HG02973 (cell line): ENCODE measurements around the gene CDC42.
"Not testable (repeated sequence)": the region's sequence is repeated elsewhere in the genome, so short reads cannot be mapped to it uniquely, and the experiment has no call there.

Experiments
- ATAC-seq: cut with Tn5 transposase; IDR thresholded peaks from one replicate; pipeline ENCODE4 v1.9.1; 2021; ENCODE audit warnings: moderate library complexity; ENCODE audit not compliant: unreplicated experiment

CDC42 gene

DNA sequence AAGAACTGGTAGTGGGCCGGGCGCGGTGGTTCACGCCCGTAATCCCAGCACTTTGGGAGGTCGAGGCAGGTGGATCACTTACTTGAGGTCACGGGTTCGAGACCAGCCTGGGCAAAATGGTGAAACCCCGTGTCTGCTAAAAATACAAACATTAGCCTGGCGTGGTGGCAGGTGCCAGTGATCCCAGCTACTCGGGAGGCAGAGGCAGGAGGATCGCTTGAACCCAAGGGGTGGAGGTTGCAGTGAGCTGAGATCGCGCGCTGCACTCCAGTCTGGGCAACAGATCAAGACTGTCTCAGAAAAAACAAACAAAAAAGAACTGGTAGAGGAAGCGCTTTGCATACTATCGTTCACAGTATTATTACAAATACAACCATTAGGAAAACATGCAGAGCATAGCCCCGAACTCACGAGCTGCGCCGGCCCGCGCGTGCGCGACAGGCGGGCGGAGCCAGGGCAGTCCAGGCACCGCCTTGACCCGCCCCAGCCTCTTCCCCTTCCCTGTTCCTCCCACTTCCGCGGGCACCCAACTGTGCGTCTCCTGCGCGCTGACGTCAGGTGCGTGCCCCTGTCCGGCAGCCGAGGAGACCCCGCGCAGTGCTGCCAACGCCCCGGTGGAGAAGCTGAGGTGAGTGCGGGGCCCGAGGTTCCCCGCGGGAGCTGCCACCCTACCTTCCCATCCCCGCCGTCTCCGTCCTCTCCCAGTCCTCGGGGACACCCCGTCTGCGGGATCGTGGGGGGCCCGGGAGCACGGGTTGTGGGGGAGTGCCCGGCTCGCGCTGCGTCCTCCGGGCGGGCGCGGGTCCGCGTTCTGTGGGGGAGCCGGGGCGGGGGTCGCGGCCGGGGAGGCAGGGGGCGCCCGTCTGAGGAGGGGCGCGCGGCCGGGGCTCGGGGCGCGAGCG lies at the start of gene CDC42:
CDC42 (plus strand) TSS at position 595 of the 902 bp plus-strand sequence. CDS start 25,770 bp downstream, outside the sequence.
- peak; percentile 83 for ATAC-seq

DNA sequence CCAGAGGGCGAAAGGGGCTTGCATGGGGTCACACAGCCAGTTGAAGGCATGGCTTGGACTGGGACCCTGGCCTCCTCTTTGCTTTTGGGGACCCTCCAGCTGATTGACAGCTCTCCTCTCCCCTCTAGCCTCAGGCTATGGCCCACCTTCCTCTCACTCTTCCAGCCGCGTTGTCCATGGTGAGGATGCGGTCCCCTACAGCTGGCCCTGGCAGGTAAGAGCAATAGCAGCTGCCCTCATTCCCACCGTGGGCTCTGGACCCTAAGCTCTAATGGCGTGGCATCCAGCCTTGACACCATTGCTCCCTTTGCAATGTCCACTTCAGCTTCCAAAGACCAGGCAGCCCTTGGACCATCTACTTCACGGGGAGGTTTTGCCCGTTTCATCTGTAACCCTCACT lies 49.6 kb upstream of the CDC42 start:
- ATAC-seq, result not testable (repeated sequence)

DNA sequence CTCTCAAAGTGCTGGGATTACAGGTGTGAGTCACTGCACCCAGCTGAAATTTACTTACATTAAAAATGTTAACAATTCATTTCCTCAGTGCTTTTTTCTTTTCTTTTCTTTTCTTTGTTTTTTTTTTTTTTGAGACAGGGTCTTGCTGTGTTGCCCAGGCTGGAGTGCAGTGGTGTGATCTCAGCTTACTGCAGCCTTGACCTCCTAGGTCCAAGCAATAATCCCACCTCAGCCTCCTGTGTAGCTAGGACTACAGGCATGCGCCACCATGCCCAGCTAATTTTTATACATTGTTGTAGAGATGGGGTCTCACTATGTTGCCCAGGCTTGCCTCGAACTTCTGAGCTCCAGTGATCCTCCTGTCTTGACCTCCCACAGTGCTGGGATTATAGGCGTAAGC lies 48.5 kb upstream of the CDC42 start:
- ATAC-seq, result not testable (repeated sequence)

DNA sequence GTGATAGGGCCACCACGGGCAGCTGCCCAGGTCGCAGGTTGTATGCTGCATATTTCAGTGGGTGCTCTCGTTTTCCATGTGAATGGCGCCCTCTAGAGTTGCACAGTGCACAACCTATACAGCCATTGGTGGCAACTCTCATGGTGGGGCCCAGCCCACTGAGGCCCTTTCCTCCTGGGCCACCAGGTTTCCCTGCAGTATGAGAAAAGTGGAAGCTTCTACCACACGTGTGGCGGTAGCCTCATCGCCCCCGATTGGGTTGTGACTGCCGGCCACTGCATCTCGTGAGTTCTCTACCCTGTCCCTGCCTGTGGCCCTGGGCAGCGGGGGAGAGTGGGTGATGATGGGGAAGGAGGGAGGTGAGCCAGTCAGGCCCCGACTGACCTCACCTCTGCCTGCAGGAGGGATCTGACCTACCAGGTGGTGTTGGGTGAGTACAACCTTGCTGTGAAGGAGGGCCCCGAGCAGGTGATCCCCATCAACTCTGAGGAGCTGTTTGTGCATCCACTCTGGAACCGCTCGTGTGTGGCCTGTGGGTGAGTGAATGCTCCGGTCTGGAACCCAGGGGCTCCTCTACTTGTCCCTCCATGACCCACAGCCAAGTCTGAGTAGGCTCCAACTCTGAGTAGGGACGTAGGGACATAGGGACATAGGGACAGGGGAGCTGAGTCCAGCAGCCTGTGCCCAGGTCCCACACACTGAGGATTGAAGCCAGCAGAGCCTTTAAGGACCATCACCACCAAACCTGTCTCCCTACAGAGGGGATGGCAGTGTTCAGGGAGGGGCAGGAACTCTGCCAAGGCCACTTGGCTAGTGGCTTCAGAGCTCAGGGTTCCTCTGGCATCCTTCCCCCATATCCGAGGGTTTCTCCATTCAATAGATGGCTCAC lies 47.0 kb upstream of the CDC42 start:
- not testable (repeated sequence) for ATAC-seq

DNA sequence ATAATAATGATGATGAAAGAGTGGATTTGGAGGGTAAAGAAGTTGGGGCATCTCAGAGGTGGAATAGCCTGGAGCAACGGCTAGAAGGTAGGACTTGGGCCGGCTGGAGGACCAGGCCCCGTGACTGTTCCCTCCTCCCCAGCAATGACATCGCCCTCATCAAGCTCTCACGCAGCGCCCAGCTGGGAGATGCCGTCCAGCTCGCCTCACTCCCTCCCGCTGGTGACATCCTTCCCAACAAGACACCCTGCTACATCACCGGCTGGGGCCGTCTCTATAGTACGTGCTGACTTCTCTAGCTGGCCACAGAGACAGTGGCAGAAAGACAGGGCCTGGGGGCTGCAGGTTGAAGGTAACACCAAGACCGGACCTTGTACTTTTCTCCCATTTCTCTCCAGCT lies 45.8 kb upstream of the CDC42 start:
- ATAC-seq, result not testable (repeated sequence)

DNA sequence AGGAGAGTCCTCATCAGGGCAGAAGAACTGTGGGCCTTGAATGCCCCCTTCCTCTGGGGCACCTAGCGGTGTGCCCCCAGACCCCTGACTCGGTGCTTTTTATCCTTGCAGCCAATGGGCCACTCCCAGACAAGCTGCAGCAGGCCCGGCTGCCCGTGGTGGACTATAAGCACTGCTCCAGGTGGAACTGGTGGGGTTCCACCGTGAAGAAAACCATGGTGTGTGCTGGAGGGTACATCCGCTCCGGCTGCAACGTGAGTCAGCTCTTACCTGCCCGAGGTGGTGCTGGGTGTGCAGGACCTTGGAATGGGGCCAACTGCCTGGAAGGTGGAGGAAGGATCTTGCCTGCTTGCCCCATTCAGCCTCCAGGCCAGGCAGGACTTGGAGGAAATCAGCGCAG lies 45.2 kb upstream of the CDC42 start:
- ATAC-seq, result not testable (repeated sequence)

DNA sequence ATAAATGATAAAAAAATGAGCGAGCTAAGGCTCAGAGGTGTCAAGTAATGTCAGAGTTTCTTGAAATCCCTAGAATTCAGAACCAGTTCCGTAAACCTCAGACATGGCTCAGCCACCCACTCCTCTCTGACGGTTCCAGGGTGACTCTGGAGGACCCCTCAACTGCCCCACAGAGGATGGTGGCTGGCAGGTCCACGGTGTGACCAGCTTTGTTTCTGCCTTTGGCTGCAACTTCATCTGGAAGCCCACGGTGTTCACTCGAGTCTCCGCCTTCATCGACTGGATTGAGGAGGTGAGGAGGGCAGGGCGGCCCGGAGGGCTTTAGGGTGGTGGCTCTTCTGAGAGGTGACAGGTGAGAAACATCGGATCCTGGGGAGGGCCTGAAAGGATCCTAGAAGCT lies 42.9 kb upstream of the CDC42 start:
- ATAC-seq, result not testable (repeated sequence)

DNA sequence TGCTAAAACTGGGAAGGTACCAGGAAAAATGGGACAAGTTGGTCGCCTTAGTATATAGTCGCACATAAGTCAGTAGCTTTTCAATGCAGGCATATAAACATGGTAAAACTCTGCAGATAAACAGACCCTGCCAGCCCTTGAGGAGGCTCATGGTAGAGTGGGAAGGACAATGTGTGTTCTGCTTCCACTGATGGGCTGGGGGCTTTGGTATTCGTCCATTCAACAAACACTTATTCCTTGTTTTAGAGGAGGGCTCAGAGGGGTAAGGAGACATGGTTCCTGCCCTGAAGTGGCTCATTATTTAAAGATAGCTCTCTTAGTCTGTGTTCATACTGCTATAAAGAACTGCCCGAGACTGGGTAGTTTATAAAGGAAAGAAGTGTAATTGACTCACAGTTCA lies 39.8 kb upstream of the CDC42 start:
- not testable (repeated sequence) for ATAC-seq

DNA sequence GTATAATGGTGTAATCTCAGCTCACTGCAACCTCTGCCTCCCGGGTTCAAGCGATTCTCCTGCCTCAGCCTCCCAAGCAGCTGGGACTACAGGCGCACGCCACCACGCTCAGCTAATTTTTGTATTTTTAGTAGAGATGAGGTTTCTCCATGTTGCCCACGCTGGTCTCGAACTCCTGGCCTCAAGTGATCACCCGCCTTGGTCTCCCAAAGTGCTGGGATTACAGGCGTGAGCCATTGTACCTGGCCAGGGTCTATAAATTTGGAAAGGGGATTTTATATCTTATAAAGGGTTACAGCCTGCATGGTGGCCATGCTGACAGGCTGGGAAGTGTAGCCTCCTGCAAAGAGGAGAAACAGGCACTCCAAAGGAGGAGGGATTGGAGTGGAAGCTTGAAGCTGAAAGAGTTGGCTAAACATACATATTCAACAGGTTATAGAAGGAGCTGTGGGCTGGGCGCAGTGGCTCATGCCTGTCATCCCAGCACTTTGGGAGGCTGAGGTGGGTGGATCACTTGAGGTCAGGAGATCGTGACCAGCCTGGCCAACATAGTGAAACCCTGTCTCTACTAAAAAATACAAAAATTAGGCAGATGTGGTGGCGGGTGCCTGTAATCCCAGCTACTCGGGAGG lies 37.8 kb upstream of the CDC42 start:
- ATAC-seq, result not testable (repeated sequence)

DNA sequence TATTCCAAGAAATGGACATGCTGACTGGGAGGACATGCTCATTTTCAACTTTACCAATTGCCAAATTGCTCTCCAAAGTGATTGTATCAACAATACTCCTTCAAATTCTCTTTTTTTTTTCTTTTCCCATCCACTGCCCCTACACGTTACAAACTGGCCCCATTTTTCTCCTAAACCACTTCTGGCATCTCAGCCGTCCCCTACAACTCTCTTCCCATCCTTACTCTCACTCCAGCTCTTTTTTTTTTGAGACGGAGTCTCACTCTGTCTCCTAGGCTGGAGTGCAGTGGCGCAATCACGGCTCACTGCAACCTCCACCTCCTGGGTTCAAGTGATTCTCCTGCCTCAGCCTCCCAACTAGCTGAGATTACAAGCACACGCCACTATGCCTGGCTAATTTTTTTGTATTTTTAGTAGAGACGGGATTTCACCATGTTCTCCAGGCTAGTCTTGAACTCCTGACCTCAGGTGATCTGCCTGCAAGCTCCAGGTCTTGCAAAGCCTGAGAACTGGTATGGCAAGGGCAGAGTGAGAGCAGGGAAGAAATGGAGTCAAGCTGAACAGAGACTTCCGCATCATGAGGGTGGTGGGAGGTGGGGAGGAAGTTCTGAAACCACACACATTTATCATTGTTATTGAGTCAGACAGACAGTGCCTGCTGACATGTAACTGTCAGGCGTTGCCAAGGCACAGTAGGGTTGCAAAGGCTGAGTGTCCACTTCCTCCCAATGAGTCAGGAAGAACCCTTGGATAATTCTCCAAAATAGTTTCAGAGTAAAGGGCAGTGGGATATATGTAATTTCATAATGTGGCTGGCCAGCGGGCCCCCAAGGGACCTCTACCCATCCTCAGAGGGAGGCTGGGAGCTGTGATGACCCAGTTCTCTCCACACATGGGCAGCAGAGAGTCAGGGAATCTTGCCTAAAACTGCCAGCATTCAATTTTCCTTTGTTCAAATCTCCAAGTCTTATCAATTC lies 33.6 kb upstream of the CDC42 start:
- ATAC-seq, result peak; percentile 84

DNA sequence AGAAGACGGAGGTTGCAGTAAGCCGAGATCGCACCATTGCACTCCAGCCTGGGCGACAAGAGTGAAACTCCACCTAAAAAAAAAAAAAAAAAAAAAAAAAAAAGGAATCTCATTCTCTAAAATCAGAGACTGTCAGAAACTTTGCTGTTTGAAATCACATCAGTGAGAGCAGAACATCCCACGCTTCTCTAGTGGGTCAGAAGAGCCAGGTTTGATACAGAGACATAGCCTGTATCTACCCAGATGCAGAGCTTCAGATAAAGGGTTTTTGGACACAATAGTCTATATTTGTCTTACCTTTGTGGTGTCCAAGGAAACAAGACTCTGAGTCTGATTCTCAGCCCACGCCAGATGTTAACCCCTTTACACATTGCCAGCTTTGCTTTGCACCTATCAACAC lies 31.4 kb upstream of the CDC42 start:
- ATAC-seq, result no peak

DNA sequence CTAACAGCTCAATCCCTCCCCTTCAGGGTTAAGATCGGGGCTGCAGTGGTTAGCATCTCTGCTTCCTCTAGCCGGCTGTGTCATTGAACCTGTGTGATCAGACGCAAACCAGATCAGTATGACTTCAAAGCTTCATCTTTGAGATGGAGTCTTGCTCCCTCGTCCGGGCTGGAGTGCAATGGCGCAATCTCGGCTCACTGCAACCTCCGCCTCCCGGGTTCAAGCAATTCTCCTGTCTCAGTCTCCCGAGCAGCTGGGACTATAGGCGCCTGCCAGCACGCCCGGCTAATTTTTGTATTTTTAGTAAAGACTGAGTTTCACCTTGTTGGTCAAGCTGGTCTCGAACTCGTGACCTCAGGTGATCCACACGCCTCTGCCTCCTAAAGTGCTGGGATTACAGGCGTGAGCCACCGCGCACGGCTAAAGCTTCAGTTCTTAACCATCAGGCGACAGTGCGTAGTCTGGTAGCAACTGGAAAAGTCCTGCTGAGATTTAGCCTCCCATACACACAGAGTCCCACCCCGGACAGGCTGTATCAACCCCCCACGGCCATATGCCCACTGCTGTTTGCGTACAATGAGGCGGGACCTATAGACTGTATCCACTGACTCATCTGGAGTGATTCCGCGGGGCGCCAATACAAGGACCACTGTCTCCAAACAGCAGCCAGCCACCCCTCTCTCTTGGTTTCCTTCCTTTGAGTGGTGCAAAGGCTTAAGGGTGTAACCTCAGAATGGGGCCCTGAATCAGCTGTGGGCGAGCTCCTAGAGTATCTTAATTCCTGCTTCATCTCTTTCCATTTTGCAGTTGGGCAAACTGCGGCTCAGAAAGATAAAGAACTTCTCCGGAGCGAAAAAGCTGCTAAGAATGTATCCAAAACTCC lies 27.8 kb upstream of the CDC42 start:
- peak; percentile 43 for ATAC-seq

DNA sequence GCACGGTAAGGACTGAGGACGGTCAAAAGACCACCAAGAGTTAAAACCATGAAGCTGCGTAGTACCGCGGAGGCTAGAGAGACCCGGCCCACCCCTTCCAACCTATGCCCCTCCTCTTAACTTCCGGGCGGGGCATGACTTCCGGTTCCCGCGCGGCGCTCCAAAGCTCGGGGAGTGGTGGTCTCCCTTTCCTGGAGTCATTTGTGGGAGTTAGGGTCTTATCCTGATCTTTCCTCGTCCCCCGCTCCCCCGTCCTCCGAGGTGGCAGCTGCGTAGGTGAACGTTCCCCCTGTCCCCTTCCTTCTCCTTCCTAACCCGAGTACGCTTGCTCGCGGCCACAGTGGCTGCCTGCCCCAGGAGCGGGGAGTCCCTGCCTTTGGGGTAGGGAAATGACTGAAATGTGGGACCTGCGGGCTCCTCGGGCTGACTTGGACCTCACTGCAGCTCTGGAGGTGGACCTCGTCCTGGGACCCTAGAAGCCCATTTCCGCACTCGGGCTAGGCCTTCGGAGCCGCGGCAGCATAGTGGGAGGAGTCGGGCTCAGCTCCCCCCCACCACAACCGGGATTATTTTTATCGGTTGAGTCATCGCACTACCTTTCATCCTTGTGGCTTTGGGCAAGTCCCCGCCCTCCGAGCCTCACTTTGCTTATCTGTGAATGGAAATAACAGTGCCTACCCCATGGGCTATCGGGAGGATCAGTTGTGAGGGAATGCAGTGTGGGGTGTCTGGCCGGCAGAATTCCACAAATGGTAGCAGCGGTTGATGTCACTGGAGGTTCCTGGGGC lies 26.9 kb upstream of the CDC42 start:
- ATAC-seq, result peak; percentile 57

DNA sequence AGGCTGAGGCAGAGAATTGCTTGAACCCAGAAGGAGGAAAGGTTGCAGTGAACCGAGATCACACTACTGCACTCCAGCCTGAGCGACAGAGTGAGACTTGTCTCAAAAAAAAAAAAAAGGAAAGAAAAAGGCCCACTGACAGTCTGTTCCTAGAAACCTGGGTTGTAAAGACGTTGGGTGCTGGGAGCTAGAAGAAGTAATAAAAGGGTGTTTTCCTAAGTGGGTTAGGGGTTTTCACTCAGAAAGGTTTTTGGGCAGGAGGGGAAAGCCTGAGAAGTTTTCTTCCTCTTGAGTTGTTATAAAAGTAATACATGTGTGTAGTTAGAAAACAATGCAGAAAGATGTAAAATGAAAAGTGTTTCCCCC lies 25.6 kb upstream of the CDC42 start:
- no peak for ATAC-seq

DNA sequence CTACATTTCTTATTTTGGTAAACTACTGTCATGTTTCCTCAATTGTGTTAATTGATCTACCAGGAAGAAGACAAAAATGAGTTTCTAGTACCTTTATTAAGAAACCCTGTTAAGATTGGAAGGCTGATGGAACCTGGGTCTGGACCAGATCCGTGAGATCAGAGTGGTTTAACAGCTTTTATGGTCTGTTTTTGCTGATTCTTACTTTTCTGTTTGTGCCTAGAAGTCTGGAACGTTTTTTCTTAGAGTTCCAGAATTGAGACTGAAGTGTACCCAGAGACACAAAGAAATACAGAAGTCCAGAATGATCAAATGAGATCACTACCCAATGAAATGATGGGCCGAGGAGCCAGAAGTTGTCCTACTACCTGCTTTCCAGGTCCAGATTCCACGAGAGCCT lies 22.5 kb upstream of the CDC42 start:
- ATAC-seq, result no peak

DNA sequence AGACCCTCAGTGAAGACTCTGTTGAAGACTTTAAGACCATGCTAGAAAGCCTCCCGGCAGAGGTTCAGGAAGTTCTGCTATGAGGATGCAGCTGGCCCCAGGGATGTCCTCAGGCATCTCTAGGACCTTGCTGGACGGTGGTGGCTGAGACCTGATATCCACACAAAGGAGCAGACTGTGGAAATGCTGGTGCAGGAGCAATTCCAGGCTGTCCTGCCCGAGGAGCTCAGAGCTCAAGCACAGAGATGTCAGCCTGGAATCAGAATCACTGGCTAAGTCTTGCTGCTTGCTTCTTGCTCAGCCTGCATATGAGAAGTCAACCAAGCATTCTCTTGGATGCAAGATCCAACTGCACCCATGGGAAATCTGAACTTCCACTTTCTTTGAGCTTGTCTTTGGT lies 22.0 kb upstream of the CDC42 start:
- ATAC-seq, result no peak

DNA sequence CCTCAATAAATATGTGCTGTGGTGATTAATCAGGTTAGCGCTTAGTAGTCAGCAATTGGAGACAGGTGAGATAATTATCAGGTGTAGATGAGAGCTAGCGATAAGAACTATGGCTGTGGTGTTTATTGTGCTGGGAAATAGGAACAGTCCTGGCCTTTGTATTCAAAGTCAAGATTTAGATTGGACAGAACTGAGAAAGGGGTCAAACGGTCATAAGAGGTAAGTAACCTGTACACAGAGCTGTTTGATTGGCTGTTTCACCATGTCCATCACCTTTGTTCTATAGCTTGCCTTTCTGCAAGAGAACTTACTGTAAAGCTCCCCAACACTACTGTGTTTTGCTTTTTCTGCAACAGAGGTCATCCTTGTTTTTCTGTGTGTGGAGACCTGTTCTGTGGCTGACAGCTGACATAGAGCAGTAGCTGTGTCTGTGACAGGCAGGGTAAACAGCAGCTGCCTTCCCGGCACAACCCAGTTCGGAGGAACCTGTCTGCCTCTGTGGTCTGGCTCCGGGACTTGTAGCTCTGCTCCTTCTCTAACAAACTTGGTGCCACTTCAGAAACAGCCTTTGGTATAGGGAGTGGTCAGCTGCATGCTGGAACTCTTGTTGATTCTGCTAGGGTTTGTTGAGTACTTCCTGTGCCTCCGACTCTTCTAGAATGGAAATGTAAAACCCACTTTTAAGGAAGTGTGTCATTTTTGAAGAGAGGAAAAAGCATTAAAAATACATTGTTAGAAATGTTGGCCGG lies 21.1 kb upstream of the CDC42 start:
- ATAC-seq, result no peak

DNA sequence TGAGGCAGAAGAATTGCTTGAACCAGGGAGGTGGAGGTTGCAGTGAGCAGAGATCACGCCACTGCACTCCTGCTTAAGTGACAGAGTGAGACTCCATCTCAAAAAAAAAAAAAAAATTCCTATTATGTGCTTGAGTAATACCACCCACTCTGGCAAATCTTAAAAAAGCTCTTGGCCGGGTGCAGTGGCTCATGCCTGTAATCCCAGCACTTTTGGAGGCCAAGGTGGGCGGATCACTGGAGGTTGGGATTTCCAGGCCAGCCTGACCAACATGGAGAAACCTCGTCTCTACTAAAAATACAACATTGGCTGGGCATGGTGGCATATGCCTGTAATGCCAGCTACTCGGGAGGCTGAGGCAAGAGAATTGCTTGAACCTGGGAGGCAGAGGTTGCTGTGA lies 17.7 kb upstream of the CDC42 start:
- ATAC-seq, result not testable (repeated sequence)
